ENCODE results near the gene SUSD1. TPM values are rescaled to one million over a fixed set of nuclear protein-coding genes. Genes with fewer than 3 reads are reported as not detected.
"Not testable (repeated sequence)": the region's sequence is repeated elsewhere in the genome, so short reads cannot be mapped to it uniquely, and the experiment has no call there.

The SUSD1 gene
- polyA plus RNA-seq, 1 donor: 9.7 TPM

- no peak for DNase-seq (ENCODE audit: low read depth)
Measured at GRCh38 chr9:112130347-112130746, 44.8 kb downstream of the SUSD1 start.

GRCh38 chr9:112129246-112129645, 45.9 kb downstream of the SUSD1 start:
- no peak for DNase-seq (ENCODE audit: low read depth)

- DNase-seq (ENCODE audit: low read depth): not testable (repeated sequence)
Measured at GRCh38 chr9:112128399-112128798, 46.7 kb downstream of the SUSD1 start.

- DNase-seq (ENCODE audit: low read depth): no peak
Measured at GRCh38 chr9:112127281-112127680, 47.8 kb downstream of the SUSD1 start.

- no peak for DNase-seq (ENCODE audit: low read depth)
Measured at GRCh38 chr9:112125951-112126388, 49.1 kb downstream of the SUSD1 start.

GRCh38 chr9:112124156-112124555, 50.9 kb downstream of the SUSD1 start:
- DNase-seq (ENCODE audit: low read depth): no peak

- no peak for DNase-seq (ENCODE audit: low read depth)
Measured at GRCh38 chr9:112121633-112122032, 53.5 kb downstream of the SUSD1 start.

- DNase-seq (ENCODE audit: low read depth): no peak
Measured at GRCh38 chr9:112120439-112120925, 54.6 kb downstream of the SUSD1 start.

- no peak for DNase-seq (ENCODE audit: low read depth)
Measured at GRCh38 chr9:112120030-112120341, 55.1 kb downstream of the SUSD1 start.

GRCh38 chr9:112119225-112120029, 55.7 kb downstream of the SUSD1 start:
- DNase-seq (ENCODE audit: low read depth): no peak

GRCh38 chr9:112118009-112118408, 57.1 kb downstream of the SUSD1 start:
- DNase-seq (ENCODE audit: low read depth): no peak

GRCh38 chr9:112115970-112116753, 58.9 kb downstream of the SUSD1 start:
- DNase-seq (ENCODE audit: low read depth): no peak

GRCh38 chr9:112115109-112115508, 60.0 kb downstream of the SUSD1 start:
- DNase-seq (ENCODE audit: low read depth): no peak

GRCh38 chr9:112112941-112113681, 62.0 kb downstream of the SUSD1 start:
- no peak for DNase-seq (ENCODE audit: low read depth)

GRCh38 chr9:112112519-112112918, 62.6 kb downstream of the SUSD1 start:
- no peak for DNase-seq (ENCODE audit: low read depth)

GRCh38 chr9:112111461-112111860, 63.6 kb downstream of the SUSD1 start:
- no peak for DNase-seq (ENCODE audit: low read depth)

GRCh38 chr9:112110777-112111113, 64.4 kb downstream of the SUSD1 start:
- DNase-seq (ENCODE audit: low read depth): no peak

- DNase-seq (ENCODE audit: low read depth): no peak
Measured at GRCh38 chr9:112110094-112110776, 64.9 kb downstream of the SUSD1 start.

GRCh38 chr9:112104901-112105300, 70.2 kb downstream of the SUSD1 start:
- no peak for DNase-seq (ENCODE audit: low read depth)

- DNase-seq (ENCODE audit: low read depth): no peak
Measured at GRCh38 chr9:112104401-112104800, 70.7 kb downstream of the SUSD1 start.

GRCh38 chr9:112103405-112103804, 71.7 kb downstream of the SUSD1 start:
- no peak for DNase-seq (ENCODE audit: low read depth)
